ENCODE measurements around the gene PACSIN2. TPM values are rescaled to one million over a fixed set of nuclear protein-coding genes. Genes with fewer than 3 reads are reported as not detected.

The PACSIN2 gene, protein sequence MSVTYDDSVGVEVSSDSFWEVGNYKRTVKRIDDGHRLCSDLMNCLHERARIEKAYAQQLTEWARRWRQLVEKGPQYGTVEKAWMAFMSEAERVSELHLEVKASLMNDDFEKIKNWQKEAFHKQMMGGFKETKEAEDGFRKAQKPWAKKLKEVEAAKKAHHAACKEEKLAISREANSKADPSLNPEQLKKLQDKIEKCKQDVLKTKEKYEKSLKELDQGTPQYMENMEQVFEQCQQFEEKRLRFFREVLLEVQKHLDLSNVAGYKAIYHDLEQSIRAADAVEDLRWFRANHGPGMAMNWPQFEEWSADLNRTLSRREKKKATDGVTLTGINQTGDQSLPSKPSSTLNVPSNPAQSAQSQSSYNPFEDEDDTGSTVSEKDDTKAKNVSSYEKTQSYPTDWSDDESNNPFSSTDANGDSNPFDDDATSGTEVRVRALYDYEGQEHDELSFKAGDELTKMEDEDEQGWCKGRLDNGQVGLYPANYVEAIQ
- total RNA-seq: 100 to 1,000 TPM; 120 to 186 (median 151) TPM

- ATAC-seq (ENCODE audit: low FRiP score in 2 of 2): peak; percentile 99
- Histone ChIP-seq H3K27me3 (no peaks in the 10 kb centered on the region), H3K36me3 (no peaks in the 10 kb centered on the region), H3K4me3 (peak within 1 kb of the TSS; percentile 62 to 98 (median 94)), H3K4me1 (peaks cover 20 to 55% (median 47%) of the 10 kb centered on the region in 4 donors), H3K9me3 (no peaks in the 10 kb centered on the region), H3K27ac (peak within 1 kb of the TSS; percentile 70 to 90 (median 89))
- DNase-seq: peak; percentile 99 to 100
- 1% methylated on average over 25 to 34 of the region's 85 CpGs for WGBS, 2 donors
- peak; percentile 94 to 99 for TF ChIP-seq POLR2AphosphoS5 (IDR thresholded peaks at IDR 0.05)
- TF ChIP-seq, protein P1, sequence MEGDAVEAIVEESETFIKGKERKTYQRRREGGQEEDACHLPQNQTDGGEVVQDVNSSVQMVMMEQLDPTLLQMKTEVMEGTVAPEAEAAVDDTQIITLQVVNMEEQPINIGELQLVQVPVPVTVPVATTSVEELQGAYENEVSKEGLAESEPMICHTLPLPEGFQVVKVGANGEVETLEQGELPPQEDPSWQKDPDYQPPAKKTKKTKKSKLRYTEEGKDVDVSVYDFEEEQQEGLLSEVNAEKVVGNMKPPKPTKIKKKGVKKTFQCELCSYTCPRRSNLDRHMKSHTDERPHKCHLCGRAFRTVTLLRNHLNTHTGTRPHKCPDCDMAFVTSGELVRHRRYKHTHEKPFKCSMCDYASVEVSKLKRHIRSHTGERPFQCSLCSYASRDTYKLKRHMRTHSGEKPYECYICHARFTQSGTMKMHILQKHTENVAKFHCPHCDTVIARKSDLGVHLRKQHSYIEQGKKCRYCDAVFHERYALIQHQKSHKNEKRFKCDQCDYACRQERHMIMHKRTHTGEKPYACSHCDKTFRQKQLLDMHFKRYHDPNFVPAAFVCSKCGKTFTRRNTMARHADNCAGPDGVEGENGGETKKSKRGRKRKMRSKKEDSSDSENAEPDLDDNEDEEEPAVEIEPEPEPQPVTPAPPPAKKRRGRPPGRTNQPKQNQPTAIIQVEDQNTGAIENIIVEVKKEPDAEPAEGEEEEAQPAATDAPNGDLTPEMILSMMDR (IDR thresholded peaks at IDR 0.05): peak in 2 of 6 experiments; percentile 13 to 28
- peak in 1 of 4 donors; percentile 77 for TF ChIP-seq EP300 (IDR thresholded peaks at IDR 0.05)
- peak; percentile 2 to 98 (median 96) for TF ChIP-seq POLR2A (IDR thresholded peaks at IDR 0.05)
Observed at GRCh38 chr22:43014869-43015676, at the start of gene PACSIN2. TSS of gene PACSIN2 (minus strand) at chr22:43015149. CDS start at chr22:42912080, 103,069 bp downstream.

- H3K4me1 ChIP-seq: no peaks in the 10 kb centered on the region
- ATAC-seq (ENCODE audit: low FRiP score in 2 of 2): peak in 1 of 2 donors; percentile 53
- no peaks in the 10 kb centered on the region for H3K9me3 ChIP-seq
- TF ChIP-seq, protein P1 (IDR thresholded peaks at IDR 0.05): peak; percentile 40 to 60 (median 56)
- TF ChIP-seq POLR2AphosphoS5 (IDR thresholded peaks at IDR 0.05): no peak
- H3K27ac ChIP-seq: no peak overlapping the region
- peak; percentile 26 to 88 for DNase-seq
- H3K4me3 ChIP-seq: no peak overlapping the region
- H3K36me3 ChIP-seq: peaks cover 0 to 39% (median 15%) of the 10 kb centered on the region in 4 donors
- H3K27me3 ChIP-seq: no peaks in the 10 kb centered on the region
- WGBS, 2 donors: 59 to 61% methylated on average over 5 of the region's 5 CpGs
Observed at GRCh38 chr22:43060183-43060582, 45.2 kb upstream of the PACSIN2 start.

DNA sequence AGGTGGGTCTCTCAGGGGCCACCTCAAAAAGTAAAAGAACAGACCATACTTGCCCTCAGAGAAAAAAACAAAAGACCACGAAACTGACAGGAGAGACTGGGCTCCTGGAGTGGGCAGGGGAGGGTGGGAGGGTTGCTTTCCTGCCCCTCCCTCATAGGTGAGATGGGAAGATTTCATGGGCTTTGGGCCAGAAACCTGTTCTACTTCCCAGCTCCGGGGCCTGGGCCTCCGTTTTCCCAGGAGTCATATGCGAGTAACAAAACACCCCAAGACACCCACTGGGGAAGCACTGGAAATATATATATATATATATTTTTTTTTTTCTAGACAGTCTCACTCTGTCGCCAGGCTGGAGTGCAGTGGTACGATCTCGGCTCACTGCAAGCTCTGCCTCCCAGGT is 42.7 kb upstream of the PACSIN2 start:
- no peak overlapping the region for H3K27ac ChIP-seq
- H3K4me1 ChIP-seq: no peaks in the 10 kb centered on the region
- no peaks in the 10 kb centered on the region for H3K27me3 ChIP-seq
- ATAC-seq (ENCODE audit: low FRiP score in 2 of 2) (no peak), DNase-seq (no peak)
- H3K36me3 ChIP-seq: peaks cover 0 to 26% (median 7%) of the 10 kb centered on the region in 4 donors
- H3K4me3 ChIP-seq: no peak overlapping the region
- H3K9me3 ChIP-seq: no peaks in the 10 kb centered on the region
- 82 to 90% methylated on average over 7 of the region's 7 CpGs for WGBS, 2 donors
- TF ChIP-seq POLR2AphosphoS5 (IDR thresholded peaks at IDR 0.05) (no peak), POLR2A (IDR thresholded peaks at IDR 0.05) (no peak), EP300 (IDR thresholded peaks at IDR 0.05) (no peak)
- TF ChIP-seq, protein P1 (IDR thresholded peaks at IDR 0.05): no peak

GRCh38 chr22:43053176-43053575 is 38.2 kb upstream of the PACSIN2 start:
- Histone ChIP-seq H3K27me3 (no peaks in the 10 kb centered on the region), H3K4me1 (no peaks in the 10 kb centered on the region), H3K4me3 (no peak overlapping the region), H3K9me3 (no peaks in the 10 kb centered on the region), H3K27ac (no peak overlapping the region), H3K36me3 (peaks cover 0 to 11% (median 3%) of the 10 kb centered on the region in 4 donors)
- 95 to 97% methylated on average over 6 to 7 of the region's 7 CpGs for WGBS, 2 donors
- DNase-seq: no peak
- no peak for TF ChIP-seq POLR2AphosphoS5 (IDR thresholded peaks at IDR 0.05)
- no peak for TF ChIP-seq EP300 (IDR thresholded peaks at IDR 0.05)
- TF ChIP-seq POLR2A (IDR thresholded peaks at IDR 0.05): no peak
- TF ChIP-seq, protein P1 (IDR thresholded peaks at IDR 0.05): no peak
- no peak for ATAC-seq (ENCODE audit: low FRiP score in 2 of 2)
